Measurements from ENCODE around the gene CABLES2. TPM values are rescaled to one million over a fixed set of nuclear protein-coding genes. Genes with fewer than 3 reads are reported as not detected.
"Not testable (repeated sequence)": the region's sequence is repeated elsewhere in the genome, so short reads cannot be mapped to it uniquely, and the experiment has no call there.

Gene CABLES2
- polyA plus RNA-seq, 3 donors = 8.8 to 9.3 (median 9.3) TPM

DNA sequence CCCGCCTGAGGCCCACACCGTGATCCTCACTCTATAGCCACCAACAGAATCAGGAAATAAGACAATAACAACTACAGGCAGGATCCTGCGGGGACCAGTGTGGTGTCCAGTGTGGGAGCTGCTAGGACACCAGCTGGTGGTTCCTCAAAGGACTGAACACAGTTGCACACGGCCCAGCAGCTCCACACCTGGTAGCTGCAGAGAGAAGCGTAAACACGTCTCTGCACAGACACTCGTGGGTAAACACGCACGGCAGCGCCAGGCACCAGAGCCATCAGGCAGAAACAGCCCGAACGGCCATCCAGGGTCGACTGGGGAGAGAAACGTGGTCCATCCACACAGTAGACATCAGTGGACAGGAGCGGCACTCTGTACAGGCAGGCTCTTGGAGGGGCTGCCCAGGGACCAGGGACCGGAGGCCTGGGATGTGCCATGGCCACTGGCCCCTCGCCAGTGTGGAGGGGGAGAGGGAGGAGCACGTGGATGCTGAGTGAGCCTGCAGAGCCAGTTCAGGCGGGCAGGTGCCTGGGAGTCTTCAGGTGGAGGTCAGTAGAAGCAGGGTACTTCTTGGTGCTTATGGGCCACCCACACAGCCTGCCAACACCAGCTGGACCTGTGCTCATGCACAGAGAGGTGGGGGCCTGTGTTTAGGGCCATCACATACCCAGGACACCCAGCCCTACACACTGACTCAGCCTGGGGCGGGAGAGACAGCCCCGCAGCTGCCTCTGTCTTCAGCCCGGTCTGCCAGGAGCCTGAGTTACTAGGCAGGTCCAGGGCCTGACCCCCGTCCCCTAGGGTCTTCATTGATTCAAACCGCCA, 32.5 kb downstream of the CABLES2 start:
- no peak for DNase-seq (ENCODE audit: low read depth in 3 of 3, low spot score in 2 of 3)

DNA sequence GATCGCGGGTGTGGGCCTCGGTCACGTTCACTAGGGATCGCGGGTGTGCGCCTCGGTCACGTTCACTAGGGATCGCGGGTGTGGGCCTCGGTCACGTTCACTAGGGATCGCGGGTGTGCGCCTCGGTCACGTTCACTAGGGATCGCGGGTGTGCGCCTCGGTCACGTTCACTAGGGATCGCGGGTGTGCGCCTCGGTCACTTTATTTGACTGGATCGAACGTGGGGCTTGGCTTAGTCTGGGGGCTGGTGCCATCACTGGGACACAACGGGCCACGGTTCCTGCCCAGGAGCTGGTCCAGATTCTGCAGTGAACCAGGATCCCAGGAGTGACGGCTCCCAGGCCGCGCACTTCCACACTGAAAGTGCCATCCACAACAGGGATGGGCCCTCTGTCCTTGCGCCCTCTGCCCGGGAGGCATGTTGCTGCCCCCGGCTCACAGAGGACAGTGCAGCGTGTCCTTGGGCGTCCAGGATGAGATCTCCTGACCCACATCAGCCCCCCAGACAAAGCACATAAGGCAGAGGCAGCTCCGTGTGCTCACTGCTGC, 33.4 kb downstream of the CABLES2 start:
- DNase-seq (ENCODE audit: low read depth in 3 of 3, low spot score in 2 of 3) = not testable (repeated sequence)

DNA sequence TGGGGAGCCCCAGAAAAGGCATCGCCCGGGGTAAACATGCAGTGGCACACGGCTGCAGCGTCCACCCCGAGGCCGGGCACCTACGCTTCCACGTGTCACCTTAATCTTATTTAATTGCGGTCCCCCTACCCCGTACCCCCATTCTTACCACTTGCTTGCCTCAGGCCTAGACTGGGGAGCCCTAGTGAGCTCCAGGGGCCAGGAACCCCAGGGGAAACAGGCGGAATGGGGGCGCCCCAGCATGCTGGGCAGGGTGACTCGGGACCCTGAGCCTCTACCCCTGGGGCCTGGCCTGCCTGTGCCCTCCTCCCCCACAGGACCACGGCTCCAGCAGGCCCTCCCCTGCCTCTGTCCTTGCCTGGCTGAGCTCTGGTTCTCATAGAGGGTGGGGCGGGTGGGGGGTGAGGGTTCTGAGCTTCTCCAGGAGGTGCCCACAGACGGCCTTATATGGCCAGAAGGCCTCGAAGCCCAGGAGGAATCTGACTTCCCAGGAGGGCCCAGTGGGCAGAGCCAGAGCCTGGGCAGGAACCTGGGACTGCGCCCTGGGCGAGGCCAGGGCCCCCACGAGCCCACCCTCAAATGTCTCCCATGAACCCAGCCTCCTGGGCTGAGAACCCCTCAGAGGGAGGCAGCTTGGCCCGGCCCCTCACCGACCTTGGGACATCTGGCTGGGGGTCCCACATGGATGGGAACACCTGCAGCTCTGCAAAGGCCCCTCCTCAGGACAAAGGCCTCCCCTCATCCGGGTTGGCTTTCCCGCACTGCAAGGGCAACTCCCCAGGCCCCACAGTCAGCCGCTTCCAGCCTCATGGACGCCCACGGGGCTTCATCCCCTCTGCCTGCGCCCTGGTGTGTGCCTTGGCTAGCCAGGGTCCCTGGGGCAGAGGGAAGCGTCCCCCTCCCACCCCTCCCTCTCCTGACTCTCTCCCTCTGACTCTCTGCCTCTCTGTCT, 34.8 kb downstream of the CABLES2 start:
- DNase-seq (ENCODE audit: low read depth in 3 of 3, low spot score in 2 of 3) = no peak

DNA sequence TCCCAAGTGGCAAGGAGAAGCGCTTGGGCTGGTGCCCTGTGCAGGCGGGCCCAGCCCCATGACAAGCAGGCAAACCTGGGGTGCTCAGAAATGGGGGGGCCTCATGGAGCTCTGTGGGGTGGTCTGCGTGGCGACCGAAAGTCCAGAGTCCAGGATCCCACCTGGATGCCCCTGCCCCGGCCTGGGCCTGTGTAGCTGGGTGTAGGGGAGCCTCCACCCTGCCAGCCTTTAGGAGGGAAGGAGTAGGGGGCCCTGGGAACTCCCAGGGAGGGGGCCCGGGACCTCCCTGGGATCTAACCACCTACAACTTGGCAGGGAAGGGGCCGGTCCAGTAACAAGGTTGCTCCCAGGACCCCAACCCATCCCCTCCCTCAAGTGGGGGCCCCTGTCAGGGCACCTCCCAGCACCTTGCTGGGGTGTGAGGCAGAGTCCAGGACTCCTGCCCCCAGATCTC, 35.5 kb downstream of the CABLES2 start:
- DNase-seq (ENCODE audit: low read depth in 3 of 3, low spot score in 2 of 3) = no peak

DNA sequence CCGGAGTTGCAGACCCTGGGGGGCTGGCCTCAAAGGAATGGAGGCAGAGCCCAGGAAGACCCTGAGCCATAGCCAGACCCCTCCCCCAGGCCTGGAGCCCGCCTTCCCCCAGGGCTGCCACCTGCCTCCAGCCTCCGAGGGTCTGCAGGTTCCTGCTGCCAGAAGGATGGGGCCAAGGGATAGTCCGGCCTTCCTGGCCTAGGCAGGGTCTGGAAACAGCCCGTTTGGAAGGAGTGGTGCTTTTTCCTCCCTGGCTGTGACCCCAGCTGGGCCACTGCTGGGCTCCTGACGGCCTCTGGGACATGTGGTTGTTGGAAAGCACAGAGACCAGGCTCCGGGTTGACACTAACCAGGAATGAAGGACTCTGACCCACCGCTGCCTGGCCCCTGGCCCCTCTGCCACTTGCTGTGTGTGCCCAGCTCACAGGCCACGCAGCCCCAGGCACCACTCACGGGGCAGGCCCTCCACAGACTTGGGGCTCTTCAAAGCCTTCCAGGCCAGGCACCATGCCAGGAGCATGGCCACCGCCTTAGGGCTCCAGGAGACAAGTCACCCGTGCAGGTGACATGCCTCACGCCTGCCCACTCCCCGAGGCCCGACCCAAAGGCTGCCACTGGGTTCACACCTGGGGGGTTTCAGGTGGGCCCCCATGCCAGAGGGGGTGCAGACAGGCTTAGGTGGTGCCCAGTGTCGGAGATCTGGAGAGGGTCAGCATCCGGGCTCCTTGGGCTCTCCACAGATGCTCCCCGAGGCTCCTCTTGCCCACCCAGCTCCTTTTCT, 36.1 kb downstream of the CABLES2 start:
- DNase-seq (ENCODE audit: low read depth in 3 of 3, low spot score in 2 of 3) = no peak

DNA sequence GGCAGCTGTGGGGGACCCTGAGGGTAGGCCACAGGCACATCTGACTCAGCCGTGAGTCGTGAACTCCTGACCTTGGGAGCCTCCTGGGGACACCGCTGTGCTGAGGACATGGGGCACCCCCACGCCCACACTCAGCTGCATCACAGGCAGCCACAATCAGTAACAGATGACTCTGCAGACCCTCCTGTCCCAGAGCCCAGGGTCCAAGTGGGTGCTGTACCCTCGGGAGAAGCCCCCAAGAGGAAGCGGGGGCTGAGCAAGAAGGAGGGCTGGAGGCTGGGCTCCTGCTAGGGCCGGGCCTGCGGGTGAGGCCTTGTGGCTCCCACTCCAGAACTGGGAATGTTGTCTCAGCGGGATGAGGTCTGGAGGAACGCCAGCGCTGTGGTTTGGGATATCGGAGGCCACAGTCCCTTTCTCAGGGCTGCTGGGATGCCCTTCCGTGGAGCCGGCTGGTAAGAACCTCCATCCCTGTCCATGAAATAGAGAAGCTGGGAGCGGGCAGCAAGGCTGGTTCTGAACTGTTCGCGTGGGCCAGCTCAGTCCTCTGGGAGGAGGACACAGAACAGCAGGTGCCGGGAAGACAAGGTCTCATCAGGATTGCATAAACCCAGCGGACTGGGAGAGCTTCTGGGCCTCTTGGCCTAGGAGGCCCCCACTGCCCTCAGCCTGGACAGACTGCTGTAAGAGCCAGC, 36.8 kb downstream of the CABLES2 start:
- DNase-seq (ENCODE audit: low read depth in 3 of 3, low spot score in 2 of 3) = no peak

DNA sequence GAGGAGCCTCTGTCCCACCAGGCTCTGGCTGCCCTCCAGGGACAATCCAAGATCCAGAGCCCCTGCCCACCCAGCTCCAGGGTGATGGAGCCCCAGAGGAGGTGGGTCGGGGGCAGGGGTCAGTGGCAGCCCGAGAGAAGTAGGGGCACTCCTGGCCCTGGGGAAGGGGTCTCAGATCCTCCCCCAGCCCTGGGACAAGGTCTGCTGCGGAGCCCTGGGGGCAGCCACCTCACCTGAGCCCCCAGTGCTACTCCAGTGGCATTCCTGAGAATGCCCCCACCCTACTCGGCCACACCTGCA, 37.3 kb downstream of the CABLES2 start:
- no peak for DNase-seq (ENCODE audit: low read depth in 3 of 3, low spot score in 2 of 3)

DNA sequence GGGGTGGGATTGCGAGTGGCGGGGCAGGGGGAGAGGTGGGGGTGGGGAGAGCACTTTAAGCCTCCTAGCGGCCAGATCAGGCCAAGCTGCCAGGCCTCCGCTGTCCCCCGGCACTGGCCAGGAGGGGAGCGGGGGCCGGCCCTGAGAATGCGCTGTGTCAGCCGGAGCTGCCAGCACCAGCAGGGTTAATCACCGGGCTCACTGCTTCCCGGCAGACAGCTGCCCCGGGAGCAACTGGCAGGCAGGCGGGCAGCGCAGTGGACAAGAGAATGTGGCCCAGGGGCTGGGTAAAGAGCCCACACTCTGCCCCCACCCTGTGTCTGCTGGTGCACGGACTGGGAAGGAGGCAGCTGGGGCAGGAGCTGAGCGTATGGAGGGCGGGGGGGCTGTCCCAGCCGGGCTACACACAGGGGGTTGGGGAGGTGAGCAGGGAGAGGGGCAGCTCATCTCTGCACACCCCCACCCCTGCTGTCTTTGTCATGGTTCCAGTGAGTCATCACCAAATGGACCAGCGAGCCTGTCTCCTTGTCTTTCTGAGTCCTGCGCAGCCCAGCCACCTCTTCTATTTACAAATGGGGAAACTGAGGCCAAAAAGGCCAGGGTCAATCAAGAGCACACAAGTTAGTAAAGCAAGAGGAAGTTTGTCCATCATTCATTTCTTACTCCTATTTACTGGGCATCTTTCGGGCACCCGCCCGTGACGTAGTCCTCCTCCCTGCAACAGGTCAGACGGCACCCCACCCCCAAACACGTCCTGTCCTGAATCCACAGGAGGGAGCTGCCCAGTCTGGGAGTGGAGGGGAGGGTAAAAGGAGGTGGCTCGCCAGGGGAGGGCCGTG, 37.9 kb downstream of the CABLES2 start:
- no peak for DNase-seq (ENCODE audit: low read depth in 3 of 3, low spot score in 2 of 3)

DNA sequence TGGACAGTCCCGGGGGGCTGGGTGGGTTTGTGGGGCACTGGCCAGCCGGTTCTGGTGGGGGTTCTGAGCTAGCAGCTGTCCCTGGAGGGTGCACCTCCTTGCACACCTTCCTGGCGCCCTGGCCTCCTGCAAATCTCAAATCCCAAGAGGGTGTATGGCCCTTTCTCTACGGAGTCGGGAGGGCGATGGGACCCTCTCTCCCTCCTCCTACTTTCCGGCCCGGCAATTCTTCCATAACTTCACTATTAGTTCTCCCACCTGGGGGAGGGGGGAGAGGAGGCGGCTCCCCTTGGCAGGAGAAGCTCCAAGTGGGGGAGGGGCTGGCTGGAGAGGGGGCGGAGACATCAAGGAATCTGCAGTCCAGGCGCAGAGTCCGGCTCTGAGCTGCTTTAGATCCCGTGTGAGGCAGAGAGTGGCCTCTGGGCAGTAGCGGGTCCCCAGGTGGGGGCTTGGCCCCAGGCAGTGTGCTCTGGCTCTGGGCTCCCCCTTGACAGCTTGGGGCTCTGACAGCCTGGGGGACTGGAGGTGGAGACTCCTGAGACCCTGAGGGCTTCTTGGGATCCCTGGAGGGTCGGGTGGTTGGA, 38.6 kb downstream of the CABLES2 start:
- no peak for DNase-seq (ENCODE audit: low read depth in 3 of 3, low spot score in 2 of 3)

DNA sequence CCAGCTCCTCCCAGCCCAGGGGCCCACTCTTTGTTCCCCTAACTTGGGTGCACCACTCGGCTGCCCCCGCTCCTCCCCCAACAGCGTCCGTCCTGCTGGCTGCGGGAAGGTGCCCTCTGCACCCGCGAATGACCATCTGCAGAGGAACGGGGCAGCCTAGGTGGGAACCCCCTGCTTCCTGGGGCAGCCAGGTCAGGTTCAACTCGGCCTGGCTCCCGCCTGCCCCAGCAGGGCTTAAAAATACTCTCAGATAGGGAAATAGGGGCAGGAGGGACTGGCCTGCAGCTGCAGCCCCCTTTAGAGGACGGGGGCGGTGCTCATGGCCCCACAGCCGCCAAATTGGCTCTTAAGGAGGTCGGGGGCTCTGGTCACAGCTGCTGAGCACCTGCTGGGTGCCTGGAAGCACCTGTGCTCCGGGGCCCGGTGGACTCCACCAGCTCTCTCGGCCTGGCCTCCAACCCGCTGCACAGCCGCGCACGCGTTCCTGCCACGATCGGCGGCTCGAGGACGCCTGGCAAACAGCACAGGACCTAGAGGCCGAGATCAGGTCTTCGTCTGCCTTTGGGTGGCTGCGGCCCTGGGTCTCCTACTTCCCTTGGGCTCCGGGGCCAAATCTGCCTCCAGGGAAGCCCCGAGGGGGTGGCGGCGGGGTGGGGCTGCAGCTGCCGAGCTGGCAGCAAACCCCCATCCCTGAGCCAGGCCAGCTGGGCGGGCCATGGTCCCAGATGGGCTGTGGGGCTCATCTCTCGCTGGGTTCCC, 39.3 kb downstream of the CABLES2 start:
- DNase-seq (ENCODE audit: low read depth in 3 of 3, low spot score in 2 of 3) = no peak

DNA sequence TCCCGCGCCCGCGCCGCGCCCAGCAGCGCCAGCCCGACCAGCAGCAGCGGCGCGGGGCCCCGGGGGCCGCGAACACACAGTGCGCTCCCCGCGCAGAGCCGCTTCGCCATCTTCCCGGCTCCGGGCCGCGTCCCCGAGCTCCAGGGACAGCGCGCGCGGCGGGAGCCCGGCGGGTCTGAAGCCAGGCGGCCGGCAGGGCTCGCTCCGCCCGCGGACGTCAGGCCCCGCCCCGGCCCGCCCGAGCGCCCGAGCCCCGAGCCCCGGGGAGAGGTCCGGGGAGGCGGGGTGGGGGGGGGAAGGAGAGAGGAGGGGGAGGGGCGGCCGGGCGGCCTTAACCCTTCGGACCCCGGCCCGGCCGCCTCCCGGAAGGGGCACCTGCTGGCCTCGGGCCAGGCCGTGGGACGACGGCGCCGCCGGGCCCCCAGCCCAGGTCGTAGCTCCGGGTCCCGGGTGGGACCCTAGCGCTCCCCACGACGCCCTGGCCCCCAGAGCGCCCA, 39.9 kb downstream of the CABLES2 start, which contains the start of gene LAMA5:
Gene LAMA5 (minus strand): TSS at position 177 of the 497 bp plus-strand sequence. CDS start 67 bp downstream, at position 110.
- no peak for DNase-seq (ENCODE audit: low read depth in 3 of 3, low spot score in 2 of 3)

DNA sequence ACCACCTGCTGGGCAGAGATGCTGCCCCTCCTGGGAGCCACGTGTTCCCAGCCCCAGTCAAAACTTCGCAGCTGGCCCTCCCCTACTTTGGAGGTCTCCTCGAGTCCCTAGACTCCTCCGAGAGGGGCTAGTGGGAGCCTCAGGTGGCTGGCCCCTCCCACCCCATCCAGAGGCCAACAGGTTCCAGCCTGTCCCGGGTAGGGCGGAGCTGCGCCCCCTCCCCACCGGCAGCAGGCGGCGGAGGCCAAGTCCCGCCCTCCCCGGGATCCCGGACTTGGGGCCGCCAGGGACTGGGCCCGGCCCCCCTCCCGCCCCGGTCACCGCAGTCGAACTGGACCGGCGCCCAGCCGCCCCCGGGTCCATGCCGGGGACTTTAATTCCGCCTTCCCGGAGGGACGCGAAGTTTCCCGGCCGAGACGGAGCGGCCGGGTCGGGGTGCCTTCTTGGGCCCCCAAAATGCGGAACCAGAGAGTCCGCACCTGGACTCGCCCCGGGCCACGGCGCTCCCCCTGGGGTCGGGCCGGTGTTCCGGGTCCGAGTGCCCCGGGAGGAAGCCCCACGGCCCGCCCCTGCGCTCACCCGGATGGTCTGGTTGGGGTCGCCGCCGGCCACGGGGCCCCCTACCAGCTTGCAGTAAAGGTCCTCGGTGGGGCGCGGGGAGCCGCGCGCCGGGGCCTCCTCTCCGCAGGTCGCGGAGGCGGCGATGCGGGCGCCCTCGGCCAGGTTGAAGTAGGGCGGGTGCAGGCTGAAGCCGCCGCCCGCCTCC, 40.5 kb downstream of the CABLES2 start:
- no peak for DNase-seq (ENCODE audit: low read depth in 3 of 3, low spot score in 2 of 3)

DNA sequence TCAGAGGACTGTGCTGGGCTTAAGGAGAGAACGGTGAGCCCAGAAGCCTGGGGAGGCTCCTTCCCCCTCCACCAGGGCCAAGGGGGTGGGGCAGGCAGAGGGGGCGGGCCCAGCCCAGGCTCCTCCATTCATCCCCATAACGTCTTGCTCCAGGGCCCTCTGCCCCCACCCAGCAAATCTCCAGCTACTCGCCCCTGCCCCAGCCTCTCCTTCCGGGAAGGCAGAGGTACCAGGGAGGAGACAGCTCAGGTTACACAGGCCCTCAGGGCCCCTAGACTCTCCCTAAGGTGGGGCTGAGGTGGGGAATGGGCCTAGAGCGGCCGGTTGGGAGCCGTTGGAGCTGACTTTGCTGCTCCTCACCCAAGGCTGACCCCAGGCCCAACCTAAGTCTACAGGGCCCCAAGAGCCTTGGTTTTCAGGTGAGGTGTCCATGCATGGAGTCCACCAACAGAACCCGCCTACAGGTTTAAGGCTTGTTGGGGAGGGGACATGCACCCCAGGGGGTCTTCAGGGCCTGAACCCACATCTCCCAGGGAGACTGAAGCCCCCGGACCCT, 41.2 kb downstream of the CABLES2 start:
- no peak for DNase-seq (ENCODE audit: low read depth in 3 of 3, low spot score in 2 of 3)

DNA sequence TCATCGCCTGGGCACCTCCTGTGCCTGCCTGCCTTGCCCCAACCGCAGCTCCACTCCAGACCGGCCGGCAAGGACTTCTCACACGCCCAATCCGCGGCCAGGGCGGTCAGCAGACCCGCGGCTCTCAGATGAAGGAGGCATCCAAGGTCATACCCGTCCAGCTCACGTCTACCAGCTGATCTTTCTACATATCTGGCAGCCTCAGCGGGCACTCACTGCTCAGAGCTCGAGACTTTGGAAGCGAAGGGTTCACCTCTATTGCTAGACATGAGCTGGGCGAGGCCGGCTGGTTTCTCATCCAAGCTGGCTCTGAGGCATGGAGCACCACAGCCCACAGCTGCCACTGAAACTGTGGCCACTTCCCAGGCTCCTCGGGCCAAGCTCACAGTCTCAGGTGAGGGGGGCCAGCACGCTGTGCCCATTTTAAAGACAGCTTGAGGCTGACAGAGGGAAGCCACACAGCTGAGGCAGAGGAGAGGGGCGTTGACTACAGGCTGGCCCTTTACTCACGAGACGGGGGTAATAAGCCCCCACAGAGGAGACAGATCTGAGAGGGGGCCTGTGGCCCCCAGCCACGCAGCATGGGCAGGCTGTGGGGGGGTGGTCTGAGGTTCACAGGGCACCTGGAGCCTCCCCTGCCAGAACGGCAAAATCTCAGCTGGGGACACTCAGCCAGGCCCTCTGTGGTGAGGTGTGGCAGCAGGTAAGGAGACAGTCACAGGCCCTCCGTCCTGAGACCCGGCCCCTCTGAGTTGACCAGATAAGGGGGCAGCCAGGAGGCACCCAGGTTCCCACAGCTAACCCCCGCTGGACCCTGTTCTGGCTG, 42.0 kb downstream of the CABLES2 start:
- no peak for DNase-seq (ENCODE audit: low read depth in 3 of 3, low spot score in 2 of 3)

DNA sequence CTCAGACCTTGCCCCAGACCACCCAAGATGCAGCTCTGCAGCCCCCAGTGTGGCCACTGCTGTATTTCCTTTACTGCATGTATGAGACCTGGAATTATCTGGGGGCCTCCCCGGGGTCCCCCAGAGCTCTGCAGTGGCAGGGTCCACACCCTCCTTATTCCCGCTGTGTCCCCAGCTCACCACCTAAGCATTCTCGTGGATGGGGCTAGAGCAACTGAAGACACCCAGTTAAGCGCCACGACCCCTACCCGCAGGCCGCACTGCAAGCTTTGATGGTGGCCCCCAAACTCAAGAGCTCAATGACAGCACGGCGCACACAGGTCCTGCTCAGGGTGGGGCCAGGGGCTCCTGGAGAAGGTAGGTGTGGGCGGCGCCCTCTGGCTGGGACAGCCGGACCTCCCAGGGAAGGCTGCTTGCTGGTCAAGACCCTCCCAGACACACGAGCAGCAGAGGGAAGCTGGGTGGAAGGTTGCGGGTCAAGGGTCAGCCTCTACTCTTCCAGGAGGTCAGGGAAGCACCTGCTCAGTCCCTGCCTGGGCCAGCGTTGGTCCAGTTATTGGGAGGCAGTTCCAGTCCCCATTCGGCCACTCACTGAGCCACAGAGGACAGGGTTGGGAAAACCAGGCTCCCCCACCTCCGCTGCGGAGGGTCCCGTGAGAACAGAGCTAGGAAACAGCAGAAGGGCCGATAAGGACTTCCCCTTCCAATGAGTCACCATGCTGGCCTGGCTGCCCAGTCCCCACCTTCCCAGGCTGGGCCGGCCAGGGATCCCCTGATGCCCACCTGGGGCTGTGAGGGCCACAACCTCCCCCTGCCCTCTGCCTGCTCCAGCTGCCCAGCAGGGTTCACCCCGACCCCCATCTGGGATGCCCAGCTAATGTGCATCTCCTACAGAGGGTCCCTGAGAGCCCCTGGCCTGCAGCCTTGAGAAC, 42.9 kb downstream of the CABLES2 start:
- no peak for DNase-seq (ENCODE audit: low read depth in 3 of 3, low spot score in 2 of 3)
